ENCODE results near the gene EXOC3. TPM values are rescaled to one million over a fixed set of nuclear protein-coding genes. Genes with fewer than 3 reads are reported as not detected.

EXOC3 gene
- total and polyA plus RNA-seq, 4 donors, result 34.8 to 61.0 (median 51.9) TPM

DNA sequence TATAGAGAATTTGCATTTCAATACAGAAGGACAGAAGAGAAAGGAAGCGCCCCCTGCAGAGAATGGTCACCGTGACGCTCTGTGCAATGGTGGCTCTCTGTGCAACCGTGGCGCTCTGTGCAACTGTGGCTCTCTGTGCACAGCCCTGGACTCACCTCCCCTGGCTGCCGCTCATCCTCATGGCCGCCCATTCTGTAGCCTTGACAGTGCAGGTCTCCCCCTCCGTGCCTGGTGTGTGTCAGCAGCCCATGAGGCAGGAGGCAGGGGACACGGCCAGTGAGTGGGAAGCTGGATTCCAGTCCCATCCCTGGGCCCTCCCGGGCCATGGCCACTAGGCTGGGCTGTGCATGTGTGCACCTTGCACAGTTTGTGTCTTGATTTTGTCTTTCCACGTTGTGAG is 12.0 kb downstream of the EXOC3 start:
- no peak overlapping the region for H3K9ac ChIP-seq (ENCODE audit: insufficient read depth in 1 of 2, low read length in 2 of 2)
- H3K9me3 ChIP-seq (ENCODE audit: control insufficient read depth in 4 of 4, insufficient read depth in 3 of 4, low read length in 3 of 4), result peaks cover 0 to 14% (median 5%) of the 10 kb centered on the region in 4 donors
- H3K27ac ChIP-seq (ENCODE audit: low read depth in 1 of 2, low read length in 1 of 2), result no peak overlapping the region
- no peak overlapping the region for H3K4me3 ChIP-seq
- H3K36me3 ChIP-seq (ENCODE audit: control insufficient read depth in 4 of 4, insufficient read depth in 4 of 4, low read length in 4 of 4), result peaks cover 23 to 56% (median 47%) of the 10 kb centered on the region in 4 donors
- no peak for ATAC-seq (ENCODE audit: insufficient read depth, low FRiP score)
- DNase-seq, result no peak
- TF ChIP-seq, protein P1, sequence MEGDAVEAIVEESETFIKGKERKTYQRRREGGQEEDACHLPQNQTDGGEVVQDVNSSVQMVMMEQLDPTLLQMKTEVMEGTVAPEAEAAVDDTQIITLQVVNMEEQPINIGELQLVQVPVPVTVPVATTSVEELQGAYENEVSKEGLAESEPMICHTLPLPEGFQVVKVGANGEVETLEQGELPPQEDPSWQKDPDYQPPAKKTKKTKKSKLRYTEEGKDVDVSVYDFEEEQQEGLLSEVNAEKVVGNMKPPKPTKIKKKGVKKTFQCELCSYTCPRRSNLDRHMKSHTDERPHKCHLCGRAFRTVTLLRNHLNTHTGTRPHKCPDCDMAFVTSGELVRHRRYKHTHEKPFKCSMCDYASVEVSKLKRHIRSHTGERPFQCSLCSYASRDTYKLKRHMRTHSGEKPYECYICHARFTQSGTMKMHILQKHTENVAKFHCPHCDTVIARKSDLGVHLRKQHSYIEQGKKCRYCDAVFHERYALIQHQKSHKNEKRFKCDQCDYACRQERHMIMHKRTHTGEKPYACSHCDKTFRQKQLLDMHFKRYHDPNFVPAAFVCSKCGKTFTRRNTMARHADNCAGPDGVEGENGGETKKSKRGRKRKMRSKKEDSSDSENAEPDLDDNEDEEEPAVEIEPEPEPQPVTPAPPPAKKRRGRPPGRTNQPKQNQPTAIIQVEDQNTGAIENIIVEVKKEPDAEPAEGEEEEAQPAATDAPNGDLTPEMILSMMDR (IDR thresholded peaks at IDR 0.05; ENCODE audit: control extremely low read depth, extremely low read depth), result no peak
- 89 to 94% methylated on average over 11 of the region's 11 CpGs for WGBS, 2 donors
- no peaks in the 10 kb centered on the region for H3K27me3 ChIP-seq (ENCODE audit: control insufficient read depth in 3 of 3, insufficient read depth in 3 of 3, low read length in 2 of 3)
- peaks cover 0 to 3% (median 0%) of the 10 kb centered on the region in 5 donors for H3K4me1 ChIP-seq (ENCODE audit: control insufficient read depth in 5 of 5, insufficient read depth in 5 of 5, low read length in 5 of 5)

DNA sequence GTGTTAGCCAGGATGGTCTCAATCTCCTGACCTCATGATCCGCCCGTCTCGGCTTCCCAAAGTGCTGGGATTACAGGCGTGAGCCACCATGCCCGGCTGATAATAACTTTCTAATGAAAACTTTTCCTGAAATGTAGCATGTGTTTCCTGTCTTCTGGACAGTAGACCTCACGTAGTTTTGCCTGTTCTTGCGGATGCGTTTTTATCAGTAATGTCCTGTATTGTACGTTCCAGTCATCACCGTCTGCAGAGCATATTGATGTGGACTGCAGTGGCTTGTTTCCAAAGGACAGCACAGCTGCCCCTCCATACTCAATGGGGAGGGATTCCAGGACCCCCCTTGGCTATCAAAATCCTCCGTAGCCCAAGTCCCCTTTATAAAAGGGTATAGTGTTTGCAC is 12.8 kb downstream of the EXOC3 start:
- no peak overlapping the region for H3K27ac ChIP-seq (ENCODE audit: low read depth in 1 of 2, low read length in 1 of 2)
- 90% methylated on average over 11 of the region's 11 CpGs for WGBS, 2 donors
- no peak for ATAC-seq (ENCODE audit: insufficient read depth, low FRiP score)
- no peak overlapping the region for H3K9ac ChIP-seq (ENCODE audit: insufficient read depth in 1 of 2, low read length in 2 of 2)
- H3K4me1 ChIP-seq (ENCODE audit: control insufficient read depth in 5 of 5, insufficient read depth in 5 of 5, low read length in 5 of 5), result peaks cover 0 to 4% (median 0%) of the 10 kb centered on the region in 5 donors
- H3K9me3 ChIP-seq (ENCODE audit: control insufficient read depth in 4 of 4, insufficient read depth in 3 of 4, low read length in 3 of 4), result peaks cover 0 to 14% (median 5%) of the 10 kb centered on the region in 4 donors
- H3K36me3 ChIP-seq (ENCODE audit: control insufficient read depth in 4 of 4, insufficient read depth in 4 of 4, low read length in 4 of 4), result peaks cover 20 to 62% (median 48%) of the 10 kb centered on the region in 4 donors
- no peak for DNase-seq
- TF ChIP-seq, protein P1 (IDR thresholded peaks at IDR 0.05; ENCODE audit: control extremely low read depth, extremely low read depth), result no peak
- H3K4me3 ChIP-seq, result no peak overlapping the region
- H3K27me3 ChIP-seq (ENCODE audit: control insufficient read depth in 3 of 3, insufficient read depth in 3 of 3, low read length in 2 of 3), result no peaks in the 10 kb centered on the region

DNA sequence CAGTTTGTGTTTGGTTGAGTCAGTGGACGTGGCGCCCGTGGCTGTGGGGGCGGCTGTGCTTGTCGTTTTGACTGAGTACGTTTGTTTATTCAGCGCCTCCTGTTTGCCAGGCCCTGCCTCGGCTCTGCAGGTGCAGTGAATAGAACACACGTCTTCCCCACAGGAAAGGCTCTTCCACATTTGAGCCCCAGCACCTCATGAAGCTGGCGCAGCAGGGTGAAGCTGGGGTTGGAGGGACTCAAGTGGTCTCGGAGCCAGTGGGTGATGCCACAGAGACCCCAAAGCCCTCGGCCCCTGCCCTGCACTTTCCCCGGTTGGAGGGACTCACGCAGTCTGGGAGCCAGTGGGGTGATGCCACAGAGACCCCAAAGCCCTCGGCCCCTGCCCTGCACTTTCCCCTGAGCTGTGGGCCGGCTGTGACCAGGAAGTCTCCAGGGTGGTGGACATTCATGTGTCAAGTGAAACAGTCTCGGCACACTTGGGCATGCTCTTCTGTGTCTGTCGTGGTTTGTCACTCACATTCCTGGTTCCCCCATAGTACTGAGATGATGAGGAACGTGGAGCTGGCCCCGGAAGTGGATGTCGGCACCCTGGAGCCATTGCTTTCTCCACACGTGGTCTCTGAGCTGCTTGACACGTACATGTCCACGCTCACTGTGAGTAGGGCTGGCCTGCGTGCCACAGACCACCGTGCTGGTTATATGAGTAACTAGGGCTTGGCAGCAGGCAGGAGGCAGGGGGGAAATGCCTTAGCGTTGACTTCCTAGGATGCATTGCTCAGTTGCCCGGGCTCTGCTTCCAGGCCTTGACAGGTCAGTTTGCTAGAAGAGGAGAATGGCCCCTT is 13.6 kb downstream of the EXOC3 start:
- WGBS, 2 donors, result 90 to 91% methylated on average over 28 of the region's 28 CpGs
- Histone ChIP-seq H3K36me3 (ENCODE audit: control insufficient read depth in 4 of 4, insufficient read depth in 4 of 4, low read length in 4 of 4) (peaks cover 18 to 61% (median 44%) of the 10 kb centered on the region in 4 donors), H3K9ac (ENCODE audit: insufficient read depth in 1 of 2, low read length in 2 of 2) (no peak overlapping the region), H3K4me3 (no peak overlapping the region), H3K27me3 (ENCODE audit: control insufficient read depth in 3 of 3, insufficient read depth in 3 of 3, low read length in 2 of 3) (no peaks in the 10 kb centered on the region), H3K9me3 (ENCODE audit: control insufficient read depth in 4 of 4, insufficient read depth in 3 of 4, low read length in 3 of 4) (peaks cover 0 to 12% (median 3%) of the 10 kb centered on the region in 4 donors), H3K27ac (ENCODE audit: low read depth in 1 of 2, low read length in 1 of 2) (no peak overlapping the region), H3K4me1 (ENCODE audit: control insufficient read depth in 5 of 5, insufficient read depth in 5 of 5, low read length in 5 of 5) (peaks cover 0 to 4% (median 0%) of the 10 kb centered on the region in 5 donors)
- TF ChIP-seq, protein P1 (IDR thresholded peaks at IDR 0.05; ENCODE audit: control extremely low read depth, extremely low read depth), result no peak
- no peak for DNase-seq
- no peak for ATAC-seq (ENCODE audit: insufficient read depth, low FRiP score)

Data from lung (tissue), 12 donors.